ENCODE measurements around the gene EFHD2. TPM values are rescaled to one million over a fixed set of nuclear protein-coding genes. Genes with fewer than 3 reads are reported as not detected.
A peak's percentile ranks its signal among the peaks of the same experiment; 100 is the strongest.

The EFHD2 gene
- total RNA-seq, 4 donors from 2014 or later: 88.0 to 188 (median 174) TPM

DNA sequence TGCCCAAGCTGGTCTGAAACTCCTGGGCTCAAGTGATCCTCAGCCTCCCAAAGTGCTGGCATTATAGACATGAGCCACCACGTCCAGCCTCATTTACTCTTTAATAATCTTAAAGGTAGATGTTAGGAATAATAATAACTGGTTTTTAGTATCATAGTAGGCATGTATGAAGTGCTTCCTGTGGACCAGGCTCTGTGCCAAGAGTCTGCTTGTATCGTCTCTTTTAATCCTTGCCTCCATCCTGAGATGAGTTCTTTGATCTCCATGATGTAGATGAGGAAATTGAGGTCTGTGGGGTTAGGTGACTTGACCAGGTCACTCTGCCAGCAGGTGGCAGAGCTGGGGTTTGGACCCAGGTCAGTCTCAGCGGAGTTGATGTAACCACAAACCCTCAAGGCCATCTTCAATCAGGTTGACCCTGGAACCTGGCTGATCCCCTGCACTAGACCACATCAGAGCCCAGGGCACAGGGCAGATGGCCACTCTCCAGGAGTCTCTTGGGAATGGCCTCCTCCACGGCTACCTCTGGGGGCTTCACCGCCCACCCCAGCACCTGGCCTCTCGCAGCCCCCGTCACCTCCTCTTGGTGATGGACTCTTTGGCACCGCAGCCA, 11.3 kb downstream of the EFHD2 start:
- Histone ChIP-seq H3K9me3 (no peaks in the 10 kb centered on the region), H3K4me3 (no peak overlapping the region), H3K36me3 (no peaks in the 10 kb centered on the region), H3K27me3 (no peaks in the 10 kb centered on the region), H3K27ac (peak overlapping the region; percentile 32 to 90 (median 84)), H3K4me1 (peaks cover 49 to 93% (median 64%) of the 10 kb centered on the region in 4 donors)
- DNase-seq: no peak
- TF ChIP-seq POLR2A (IDR thresholded peaks at IDR 0.05) (no peak), POLR2AphosphoS5 (IDR thresholded peaks at IDR 0.05) (no peak), CTCF (IDR thresholded peaks at IDR 0.05) (peak in 2 of 5 experiments; percentile 15 to 17)
- 60 to 83% methylated on average over 2 to 8 of the region's 8 CpGs for WGBS, 2 donors (ENCODE audit: low coverage in 1 of 2)
- intact Hi-C loops (cut with DNase I; ENCODE audit: low total_unique reads): no loop called here
- in situ Hi-C loops (cut with MboI; ENCODE audit: low pct_ligation_motif_present in 1 of 4, low pct_unique_long_range_greater_than_20kb in 1 of 4, low sequenced_read_pairs in 3 of 4): no loop called here

DNA sequence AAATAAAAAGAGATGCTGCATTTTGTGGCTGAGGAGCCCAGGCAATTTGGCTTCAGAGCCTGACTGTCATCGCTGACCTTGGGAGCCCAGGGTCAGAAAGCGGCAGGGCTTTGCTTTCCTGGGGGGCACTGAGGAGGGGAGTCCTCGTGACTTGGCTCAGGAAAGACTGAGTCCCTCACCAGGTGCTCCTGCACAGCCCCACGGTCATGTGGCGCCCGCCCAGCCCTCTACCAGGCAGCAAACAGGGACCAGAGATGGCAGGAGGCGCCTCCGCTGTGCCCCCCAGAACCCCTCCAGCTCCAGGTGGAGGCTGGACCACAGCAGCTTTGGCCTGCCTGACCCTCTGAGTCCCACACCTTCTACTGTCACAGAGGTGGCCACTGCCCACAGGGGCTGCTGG, 13.2 kb downstream of the EFHD2 start:
- 91 to 100% methylated on average over 2 to 6 of the region's 8 CpGs for WGBS, 2 donors (ENCODE audit: low coverage in 1 of 2)
- Histone ChIP-seq H3K4me3 (no peak overlapping the region), H3K36me3 (no peaks in the 10 kb centered on the region), H3K27me3 (no peaks in the 10 kb centered on the region), H3K4me1 (peaks cover 47 to 93% (median 63%) of the 10 kb centered on the region in 4 donors), H3K27ac (peak overlapping the region; percentile 82 to 90 (median 84)), H3K9me3 (no peaks in the 10 kb centered on the region)
- intact Hi-C loops (cut with DNase I; ENCODE audit: low total_unique reads): no loop called here
- in situ Hi-C loops (cut with MboI; ENCODE audit: low pct_ligation_motif_present in 1 of 4, low pct_unique_long_range_greater_than_20kb in 1 of 4, low sequenced_read_pairs in 3 of 4): no loop called here
- TF ChIP-seq CTCF (IDR thresholded peaks at IDR 0.05): no peak
- TF ChIP-seq POLR2AphosphoS5 (IDR thresholded peaks at IDR 0.05): no peak
- TF ChIP-seq EP300 (IDR thresholded peaks at IDR 0.05; ENCODE audit: low read depth): no peak
- no peak for TF ChIP-seq POLR2A (IDR thresholded peaks at IDR 0.05)
- DNase-seq: no peak

DNA sequence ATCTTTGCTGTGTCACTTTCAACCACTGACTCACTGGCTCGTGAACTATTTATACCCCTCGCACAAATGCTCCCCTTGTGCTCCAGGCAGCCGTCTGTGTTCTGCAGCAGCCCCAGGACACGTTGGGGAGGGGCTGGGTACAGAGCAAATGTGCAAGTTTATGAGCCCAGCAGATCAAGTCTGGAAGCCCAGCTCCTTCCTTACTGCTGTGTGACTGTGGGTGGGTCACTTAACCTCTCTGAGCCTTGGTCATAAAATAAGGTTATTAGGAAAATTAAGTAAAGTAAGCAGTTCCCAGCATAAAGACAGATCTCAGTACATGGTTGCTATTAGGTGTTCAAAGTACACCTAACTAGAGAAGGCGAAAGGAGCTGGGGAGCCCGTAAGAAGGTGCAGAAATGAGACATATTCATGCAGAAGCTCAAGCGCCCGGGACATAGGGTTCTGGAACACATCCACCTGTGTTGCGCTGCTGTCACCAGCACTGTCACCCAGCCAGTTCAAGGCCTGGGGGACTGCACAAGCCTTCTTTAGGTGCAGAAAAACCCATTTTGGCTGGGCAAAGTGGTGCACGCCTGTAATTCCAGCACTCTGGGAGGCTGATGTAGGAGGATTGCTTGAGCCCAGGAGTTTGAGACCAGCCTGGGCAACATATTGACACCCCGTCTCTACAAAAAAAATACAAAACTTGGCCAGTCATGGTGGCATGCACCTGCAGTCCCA, 13.8 kb downstream of the EFHD2 start:
- in situ Hi-C loops (cut with MboI; ENCODE audit: low pct_ligation_motif_present in 1 of 4, low pct_unique_long_range_greater_than_20kb in 1 of 4, low sequenced_read_pairs in 3 of 4) (no loop called here), intact Hi-C loops (cut with DNase I; ENCODE audit: low total_unique reads) (no loop called here)
- WGBS, 2 donors (ENCODE audit: low coverage in 1 of 2): 60 to 66% methylated on average over 1 to 11 of the region's 11 CpGs
- Histone ChIP-seq H3K9me3 (no peaks in the 10 kb centered on the region), H3K36me3 (no peaks in the 10 kb centered on the region), H3K4me1 (peaks cover 47 to 92% (median 62%) of the 10 kb centered on the region in 4 donors), H3K27me3 (no peaks in the 10 kb centered on the region), H3K27ac (peak overlapping the region; percentile 82 to 90 (median 84)), H3K4me3 (no peak overlapping the region)
- DNase-seq: no peak
- TF ChIP-seq CTCF (IDR thresholded peaks at IDR 0.05) (no peak), POLR2A (IDR thresholded peaks at IDR 0.05) (no peak), POLR2AphosphoS5 (IDR thresholded peaks at IDR 0.05) (no peak), EP300 (IDR thresholded peaks at IDR 0.05; ENCODE audit: low read depth) (no peak)

GRCh38 chr1:15424146-15424667, 14.5 kb downstream of the EFHD2 start:
- TF ChIP-seq CTCF (IDR thresholded peaks at IDR 0.05) (peak in 2 of 5 experiments; percentile 16), POLR2AphosphoS5 (IDR thresholded peaks at IDR 0.05) (peak; percentile 31 to 63 (median 54)), EP300 (IDR thresholded peaks at IDR 0.05; ENCODE audit: low read depth) (peak; percentile 59), POLR2A (IDR thresholded peaks at IDR 0.05) (peak; percentile 56)
- Histone ChIP-seq H3K9me3 (no peaks in the 10 kb centered on the region), H3K4me3 (no peak overlapping the region), H3K27ac (peak overlapping the region; percentile 82 to 90 (median 84)), H3K27me3 (no peaks in the 10 kb centered on the region), H3K4me1 (peaks cover 40 to 85% (median 59%) of the 10 kb centered on the region in 4 donors), H3K36me3 (peaks cover 0 to 6% (median 0%) of the 10 kb centered on the region in 4 donors)
- intact Hi-C loops (cut with DNase I; ENCODE audit: low total_unique reads): no loop called here
- 53% methylated on average over 13 of the region's 13 CpGs; no CpG with 5 or more reads in 1 of the 2 donors for WGBS, 2 donors (ENCODE audit: low coverage in 1 of 2)
- in situ Hi-C loops (cut with MboI; ENCODE audit: low pct_ligation_motif_present in 1 of 4, low pct_unique_long_range_greater_than_20kb in 1 of 4, low sequenced_read_pairs in 3 of 4): no loop called here
- peak; percentile 88 for DNase-seq

All from transverse colon (tissue), 4 donors.